Measurements from ENCODE around the gene RASL10A. TPM values are rescaled to one million over a fixed set of nuclear protein-coding genes. Genes with fewer than 3 reads are reported as not detected.

The RASL10A gene
- total and polyA plus RNA-seq, 2 donors (not counting 1 experiment from before 2014, with no cell fraction given): not detected

DNA sequence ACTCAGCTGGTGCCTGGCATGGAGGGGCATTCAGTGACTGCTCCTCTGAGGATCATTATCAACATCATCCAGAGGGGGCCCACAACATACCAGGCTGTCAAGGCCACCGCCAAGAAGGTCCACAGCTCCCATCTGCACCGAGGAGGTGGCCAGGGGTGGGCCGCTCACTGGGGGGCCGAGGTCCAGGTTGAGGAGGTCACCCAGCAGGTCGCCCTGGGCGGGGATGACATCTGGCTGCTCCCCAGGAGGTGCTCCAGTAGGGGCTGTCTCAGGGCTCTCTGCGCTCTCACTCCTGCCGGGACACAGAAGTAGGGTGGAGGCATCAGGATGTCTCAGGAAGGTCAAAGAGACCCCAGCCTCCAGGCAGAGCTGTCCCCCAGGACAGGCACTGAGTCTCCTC is 25.1 kb upstream of the RASL10A start:
- no peaks in the 10 kb centered on the region for H4K20me1 ChIP-seq (ENCODE audit: control insufficient read depth, extremely low read depth, insufficient read depth, low read length)
- no peaks in the 10 kb centered on the region for H3K9me3 ChIP-seq (ENCODE audit: control insufficient read depth, insufficient read depth, low read depth, low read length)
- no peaks in the 10 kb centered on the region for H3K27me3 ChIP-seq (ENCODE audit: control insufficient read depth, insufficient read depth, low read length)
- H3K79me2 ChIP-seq (ENCODE audit: control insufficient read depth, insufficient read depth, low read length): no peaks in the 10 kb centered on the region
- H3K27ac ChIP-seq (ENCODE audit: insufficient read depth, low read length): no peak overlapping the region
- H3K36me3 ChIP-seq (ENCODE audit: control insufficient read depth, insufficient read depth, low read length): peaks cover 33% of the 10 kb centered on the region
- no peak overlapping the region for H2AFZ ChIP-seq (ENCODE audit: low read length)
- no peak overlapping the region for H3K4me2 ChIP-seq (ENCODE audit: extremely low read depth, insufficient read depth, low read length)
- H3K4me3 ChIP-seq (replicated peaks in 1 of 4; ENCODE audit: control extremely low read depth in 1 of 4, insufficient read depth in 1 of 4, low read depth in 3 of 4, low read length in 4 of 4): no peak overlapping the region
- H3K4me1 ChIP-seq (ENCODE audit: control insufficient read depth, extremely low read depth, insufficient read depth, low read length): peaks cover 3% of the 10 kb centered on the region
- H3K9ac ChIP-seq (ENCODE audit: insufficient read depth, low read length): no peak overlapping the region
- TF ChIP-seq, protein P1, sequence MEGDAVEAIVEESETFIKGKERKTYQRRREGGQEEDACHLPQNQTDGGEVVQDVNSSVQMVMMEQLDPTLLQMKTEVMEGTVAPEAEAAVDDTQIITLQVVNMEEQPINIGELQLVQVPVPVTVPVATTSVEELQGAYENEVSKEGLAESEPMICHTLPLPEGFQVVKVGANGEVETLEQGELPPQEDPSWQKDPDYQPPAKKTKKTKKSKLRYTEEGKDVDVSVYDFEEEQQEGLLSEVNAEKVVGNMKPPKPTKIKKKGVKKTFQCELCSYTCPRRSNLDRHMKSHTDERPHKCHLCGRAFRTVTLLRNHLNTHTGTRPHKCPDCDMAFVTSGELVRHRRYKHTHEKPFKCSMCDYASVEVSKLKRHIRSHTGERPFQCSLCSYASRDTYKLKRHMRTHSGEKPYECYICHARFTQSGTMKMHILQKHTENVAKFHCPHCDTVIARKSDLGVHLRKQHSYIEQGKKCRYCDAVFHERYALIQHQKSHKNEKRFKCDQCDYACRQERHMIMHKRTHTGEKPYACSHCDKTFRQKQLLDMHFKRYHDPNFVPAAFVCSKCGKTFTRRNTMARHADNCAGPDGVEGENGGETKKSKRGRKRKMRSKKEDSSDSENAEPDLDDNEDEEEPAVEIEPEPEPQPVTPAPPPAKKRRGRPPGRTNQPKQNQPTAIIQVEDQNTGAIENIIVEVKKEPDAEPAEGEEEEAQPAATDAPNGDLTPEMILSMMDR (conservative IDR thresholded peaks at IDR 0.05 in 1 of 2, IDR thresholded peaks at IDR 0.05 in 1 of 2; ENCODE audit: low read depth in 1 of 2, low read length in 2 of 2): no peak
- TF ChIP-seq EZH2 (IDR thresholded peaks at IDR 0.05; ENCODE audit: low read length, missing control alignments): no peak
- DNase-seq (ENCODE audit: low read depth in 2 of 2): no peak

DNA sequence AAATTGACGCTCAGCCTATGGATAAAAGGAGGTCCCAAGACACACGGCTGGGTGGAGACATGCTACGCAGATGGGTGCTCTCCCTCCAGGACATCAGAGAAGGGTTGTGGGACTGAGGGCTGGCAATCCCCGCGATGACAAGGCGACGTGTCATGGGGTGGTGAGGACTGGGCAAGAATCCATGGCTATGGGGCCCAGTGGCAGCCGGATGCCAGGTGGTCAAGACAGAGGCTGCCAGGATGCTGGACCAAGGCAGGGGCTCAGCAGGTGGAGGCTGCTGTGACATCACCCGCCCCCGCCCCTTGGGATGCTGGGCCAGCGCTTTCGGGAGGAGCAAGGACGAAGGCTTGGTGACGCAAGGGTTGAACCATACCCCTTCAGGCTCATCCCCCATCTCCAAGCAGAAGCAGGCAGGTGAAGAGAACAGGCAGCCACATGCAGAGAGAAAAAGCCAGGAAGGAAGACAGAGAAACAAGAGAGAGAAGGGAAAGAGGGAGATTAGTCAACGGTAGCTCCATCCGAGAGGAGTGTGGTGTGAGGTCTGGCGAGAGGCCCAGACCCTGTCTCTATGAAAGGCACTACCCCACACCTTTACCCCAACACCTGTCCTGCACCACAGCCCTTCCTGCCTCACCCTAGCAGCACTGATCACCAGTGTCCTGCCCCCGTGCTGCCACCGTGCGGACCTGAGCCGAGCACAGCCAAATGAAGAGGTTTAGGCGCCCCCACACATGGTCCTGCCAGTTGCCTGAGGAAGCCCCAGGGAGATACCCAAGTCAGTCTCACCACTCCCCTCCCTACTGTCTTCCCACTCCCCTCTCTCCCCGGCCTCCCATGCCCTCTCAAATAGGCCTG is 24.1 kb upstream of the RASL10A start:
- Histone ChIP-seq H2AFZ (ENCODE audit: low read length) (no peak overlapping the region), H3K27ac (ENCODE audit: insufficient read depth, low read length) (no peak overlapping the region)
- DNase-seq (ENCODE audit: low read depth in 2 of 2): no peak

DNA sequence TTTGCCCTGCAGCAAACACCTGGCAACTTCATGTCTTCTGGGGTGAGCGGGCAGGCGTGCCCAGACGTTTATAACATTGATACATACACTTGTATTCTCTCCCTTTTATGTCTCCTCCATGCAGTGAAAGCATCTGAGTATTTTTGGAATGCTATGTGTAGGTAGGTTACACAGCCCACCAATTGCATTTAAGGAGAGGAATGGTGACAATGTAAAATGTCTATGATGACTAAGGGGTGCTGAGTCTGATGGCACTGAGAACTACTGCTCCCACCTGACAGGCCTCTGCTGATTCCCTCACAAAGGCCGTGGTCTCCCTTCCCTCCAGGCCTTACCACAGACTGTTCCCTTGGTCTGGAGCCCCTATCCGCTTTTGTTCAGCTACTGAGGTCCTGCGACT is 22.9 kb upstream of the RASL10A start:
- no peaks in the 10 kb centered on the region for H4K20me1 ChIP-seq (ENCODE audit: control insufficient read depth, extremely low read depth, insufficient read depth, low read length)
- no peak overlapping the region for H2AFZ ChIP-seq (ENCODE audit: low read length)
- H3K27me3 ChIP-seq (ENCODE audit: control insufficient read depth, insufficient read depth, low read length): no peaks in the 10 kb centered on the region
- H3K79me2 ChIP-seq (ENCODE audit: control insufficient read depth, insufficient read depth, low read length): no peaks in the 10 kb centered on the region
- H3K9me3 ChIP-seq (ENCODE audit: control insufficient read depth, insufficient read depth, low read depth, low read length): no peaks in the 10 kb centered on the region
- no peak overlapping the region for H3K4me3 ChIP-seq (replicated peaks in 1 of 4; ENCODE audit: control extremely low read depth in 1 of 4, insufficient read depth in 1 of 4, low read depth in 3 of 4, low read length in 4 of 4)
- H3K4me1 ChIP-seq (ENCODE audit: control insufficient read depth, extremely low read depth, insufficient read depth, low read length): no peaks in the 10 kb centered on the region
- DNase-seq (ENCODE audit: low read depth in 2 of 2): no peak
- no peak overlapping the region for H3K4me2 ChIP-seq (ENCODE audit: extremely low read depth, insufficient read depth, low read length)
- peaks cover 33% of the 10 kb centered on the region for H3K36me3 ChIP-seq (ENCODE audit: control insufficient read depth, insufficient read depth, low read length)
- no peak overlapping the region for H3K9ac ChIP-seq (ENCODE audit: insufficient read depth, low read length)
- no peak overlapping the region for H3K27ac ChIP-seq (ENCODE audit: insufficient read depth, low read length)
- TF ChIP-seq EZH2 (IDR thresholded peaks at IDR 0.05; ENCODE audit: low read length, missing control alignments): no peak
- TF ChIP-seq, protein P1 (conservative IDR thresholded peaks at IDR 0.05 in 1 of 2, IDR thresholded peaks at IDR 0.05 in 1 of 2; ENCODE audit: low read depth in 1 of 2, low read length in 2 of 2): no peak

More for the DNA sequence above, 24.1 kb upstream of the RASL10A start:
- H3K4me1 ChIP-seq (ENCODE audit: control insufficient read depth, extremely low read depth, insufficient read depth, low read length): peaks cover 3% of the 10 kb centered on the region
- no peaks in the 10 kb centered on the region for H3K9me3 ChIP-seq (ENCODE audit: control insufficient read depth, insufficient read depth, low read depth, low read length)
- H3K27me3 ChIP-seq (ENCODE audit: control insufficient read depth, insufficient read depth, low read length): no peaks in the 10 kb centered on the region
- H3K4me3 ChIP-seq (replicated peaks in 1 of 4; ENCODE audit: control extremely low read depth in 1 of 4, insufficient read depth in 1 of 4, low read depth in 3 of 4, low read length in 4 of 4): no peak overlapping the region
- H3K4me2 ChIP-seq (ENCODE audit: extremely low read depth, insufficient read depth, low read length): no peak overlapping the region
- no peaks in the 10 kb centered on the region for H3K79me2 ChIP-seq (ENCODE audit: control insufficient read depth, insufficient read depth, low read length)
- H3K36me3 ChIP-seq (ENCODE audit: control insufficient read depth, insufficient read depth, low read length): peaks cover 33% of the 10 kb centered on the region
- H4K20me1 ChIP-seq (ENCODE audit: control insufficient read depth, extremely low read depth, insufficient read depth, low read length): no peaks in the 10 kb centered on the region
- TF ChIP-seq, protein P1 (conservative IDR thresholded peaks at IDR 0.05 in 1 of 2, IDR thresholded peaks at IDR 0.05 in 1 of 2; ENCODE audit: low read depth in 1 of 2, low read length in 2 of 2): no peak
- TF ChIP-seq EZH2 (IDR thresholded peaks at IDR 0.05; ENCODE audit: low read length, missing control alignments): no peak
- H3K9ac ChIP-seq (ENCODE audit: insufficient read depth, low read length): no peak overlapping the region

Data from fibroblast of lung (primary cell).